PC-9 (cell line): Measurements from ENCODE around the gene SLC38A8. TPM values are rescaled to one million over a fixed set of nuclear protein-coding genes. Genes with fewer than 3 reads are reported as not detected.

ENCODE experiments used
- Bru-seq: library from RNA; stranded (reverse); fragments of 400-500 nt; gene quantifications from one replicate; lab custom pipeline; 2021; lab: Mats Ljungman, UMichigan
- BruChase-seq, 2 experiments: library from RNA; stranded (reverse); fragments of 400-500 nt; gene quantifications; one replicate each; lab custom pipeline; 2021; lab: Mats Ljungman, UMichigan
- BruUV-seq: library from RNA; stranded (reverse); fragments of 400-500 nt; replicated peaks from 2 replicates; lab custom pipeline; 2021; lab: Mats Ljungman, UMichigan
- CTCF ChIA-PET: fragments of 300-600 bp; sonication (Branson Sonifier 250); formaldehyde crosslinking; loops from one replicate; lab custom pipeline; 2022; ENCODE audit warnings: antibody characterized with exemption; lab: Charles Lee
- POLR2A ChIA-PET: fragments of 300-600 bp; sonication (Branson Sonifier 250); formaldehyde crosslinking; loops from one replicate; lab custom pipeline; 2022; ENCODE audit warnings: antibody characterized with exemption; ENCODE audit not compliant: unreplicated experiment; lab: Charles Lee
- DNase-seq, 2 experiments: peaks; one replicate each; pipeline versions ENCODE4 v3.0.0 to v3.0.0-alpha.2; 2015 to 2022; ENCODE audit warnings: mixed read lengths in 1 of 2
- H2AFZ ChIP-seq: fragments of 200-600 bp; sonication (generic); 2 replicates; pipeline ENCODE4 v1.8.1; 2017; ENCODE audit warnings: antibody characterized with exemption
- H3F3A ChIP-seq: fragments of 200-600 bp; sonication (generic); 2 replicates; pipeline ENCODE4 v1.8.1; 2017; ENCODE audit warnings: antibody characterized with exemption, mild to moderate bottlenecking, low read depth; ENCODE audit not compliant: insufficient read depth
- H3K27ac ChIP-seq: fragments of 200-600 bp; sonication (generic); 2 replicates; pipeline ENCODE4 v1.6.1; 2016; ENCODE audit warnings: mixed run types
- H3K27me3 ChIP-seq: fragments of 200-600 bp; sonication (generic); 2 replicates; pipeline ENCODE4 v1.6.1; 2016; ENCODE audit warnings: low read depth, mixed run types; ENCODE audit not compliant: insufficient read depth
- H3K36me3 ChIP-seq: fragments of 200-600 bp; sonication (generic); 2 replicates; pipeline ENCODE4 v1.6.1; 2016; ENCODE audit warnings: low read depth, mixed run types
- H3K4me1 ChIP-seq: fragments of 200-600 bp; sonication (generic); replicated peaks from 2 replicates; pipeline ENCODE4 v1.6.1; 2016; ENCODE audit warnings: mixed run types; ENCODE audit not compliant: insufficient read depth
- H3K4me2 ChIP-seq: fragments of 200-600 bp; sonication (generic); 2 replicates; pipeline ENCODE4 v1.6.1; 2017; ENCODE audit warnings: mixed run types
- H3K4me3 ChIP-seq: fragments of 200-600 bp; sonication (generic); 2 replicates; pipeline ENCODE4 v1.6.1; 2016; ENCODE audit warnings: mixed run types
- H3K79me2 ChIP-seq: fragments of 200-600 bp; sonication (generic); 2 replicates; pipeline ENCODE4 v1.6.1; 2017; ENCODE audit warnings: low read depth, mixed run types
- H3K9me2 ChIP-seq: fragments of 200-600 bp; sonication (generic); 2 replicates; pipeline ENCODE4 v1.8.1; 2017; ENCODE audit warnings: mild to moderate bottlenecking; ENCODE audit not compliant: insufficient read depth
- H3K9me3 ChIP-seq: fragments of 200-600 bp; sonication (generic); 2 replicates; pipeline ENCODE4 v1.8.1; 2016; ENCODE audit warnings: low read depth; ENCODE audit not compliant: insufficient read depth
- H4K20me1 ChIP-seq: fragments of 200-600 bp; sonication (generic); 2 replicates; pipeline ENCODE4 v1.8.1; 2017; ENCODE audit not compliant: insufficient read depth
- CTCF ChIP-seq: fragments of 200-600 bp; sonication (generic); conservative IDR thresholded peaks from 2 replicates; pipeline ENCODE4 v1.6.1; 2017; ENCODE audit warnings: mixed run types, antibody characterized with exemption, mild to moderate bottlenecking, moderate library complexity
- EZH2 ChIP-seq: fragments of 200-600 bp; sonication (generic); IDR thresholded peaks from 2 replicates; pipeline ENCODE4 v1.8.0; 2017; ENCODE audit warnings: antibody characterized with exemption, low read depth
- intact Hi-C: fragments of 100-400 bp; cut with micrococcal nuclease; formaldehyde crosslinking; loops from one replicate; pipeline ENCODE4 v1.10.0; 2022; ENCODE audit not compliant: unreplicated experiment
- long read RNA-seq: library from polyadenylated mRNA; stranded (forward); transcript quantifications from one replicate; pipeline ENCODE4 v2.0.0, GENCODE V29; 2022
- total RNA-seq: library from RNA; stranded (reverse); gene quantifications from 2 replicates; pipeline ENCODE4 v1.2.3, GENCODE V29; 2021

SLC38A8 gene
- total RNA-seq (not detected in 2 replicates), Bru-seq, nascent RNA (percentile 13 among the genes with signal in this experiment), BruChase-seq, experiment 1, labeled RNA remaining after a 2-hour chase (percentile 18 among the genes with signal in this experiment), BruChase-seq, experiment 2, labeled RNA remaining after a 6-hour chase (percentile 5 among the genes with signal in this experiment)
- long read RNA-seq = 0 reads

- no peak for DNase-seq
- Histone ChIP-seq H3K27me3 (peaks cover 37% of the 10 kb centered on the region), H3K79me2 (no peaks in the 10 kb centered on the region), H3K27ac (no peak within 1 kb of the TSS), H2AFZ (no peak within 1 kb of the TSS), H3F3A (no peaks in the 10 kb centered on the region), H4K20me1 (no peaks in the 10 kb centered on the region), H3K4me3 (no peak within 1 kb of the TSS), H3K36me3 (no peaks in the 10 kb centered on the region), H3K9me3 (no peaks in the 10 kb centered on the region), H3K9me2 (no peaks in the 10 kb centered on the region), H3K4me1 (no peaks in the 10 kb centered on the region), H3K4me2 (peak within 1 kb of the TSS; percentile 29)
- ChIA-PET CTCF (interaction anchor here (1.1 kb wide), 1 partner anchor 115 kb away, joined by 3 read pairs; no protein-coding TSS in a partner anchor), POLR2A (no interaction called here)
- BruUV-seq = no TSS peak
- intact Hi-C loops = loop anchor here (5.0 kb wide), 3 partner anchors 70 to 215 kb away; no protein-coding TSS in a partner anchor
- TF ChIP-seq CTCF (no peak), EZH2 (no peak)
Observed at GRCh38 chr16:84042308-84042878, at the start of gene SLC38A8. TSS of gene SLC38A8 (minus strand) at chr16:84042795. CDS start at chr16:84042157, 638 bp downstream.

GRCh38 chr16:84091460-84091859 lies 48.9 kb upstream of the SLC38A8 start:
- Histone ChIP-seq H3K9me3 (no peaks in the 10 kb centered on the region), H3K4me2 (no peak overlapping the region), H3K4me3 (no peak overlapping the region), H2AFZ (no peak overlapping the region), H3K9me2 (no peaks in the 10 kb centered on the region), H3K27ac (no peak overlapping the region), H3K4me1 (no peaks in the 10 kb centered on the region; the same call in 1 of the 2 replicates), H3K27me3 (no peaks in the 10 kb centered on the region), H3F3A (no peaks in the 10 kb centered on the region; the same call in 1 of the 2 replicates), H3K36me3 (peaks cover 23% of the 10 kb centered on the region), H3K79me2 (no peaks in the 10 kb centered on the region), H4K20me1 (no peaks in the 10 kb centered on the region)
- TF ChIP-seq CTCF (no peak), EZH2 (no peak)
- CTCF ChIA-PET = no interaction called here
- intact Hi-C loops = no loop called here
- BruUV-seq = no TSS peak
- DNase-seq = no peak
- POLR2A ChIA-PET = no interaction called here

- intact Hi-C loops = no loop called here
- no peaks in the 10 kb centered on the region; the same call in 1 of the 2 replicates for H3K4me1 ChIP-seq
- POLR2A ChIA-PET = no interaction called here
- no peak overlapping the region for H2AFZ ChIP-seq
- H3K79me2 ChIP-seq = no peaks in the 10 kb centered on the region
- peaks cover 19% of the 10 kb centered on the region for H3K36me3 ChIP-seq
- H3K27me3 ChIP-seq = no peaks in the 10 kb centered on the region
- H4K20me1 ChIP-seq = no peaks in the 10 kb centered on the region
- no peak overlapping the region for H3K4me2 ChIP-seq
- CTCF ChIA-PET = no interaction called here
- H3K27ac ChIP-seq = no peak overlapping the region
- BruUV-seq = no TSS peak
- H3K4me3 ChIP-seq = no peak overlapping the region
- no peaks in the 10 kb centered on the region; the same call in 1 of the 2 replicates for H3F3A ChIP-seq
- H3K9me2 ChIP-seq = no peaks in the 10 kb centered on the region
- no peak for DNase-seq
- H3K9me3 ChIP-seq = no peaks in the 10 kb centered on the region
- TF ChIP-seq EZH2 (no peak), CTCF (no peak)
Observed at GRCh38 chr16:84090211-84090610, 47.6 kb upstream of the SLC38A8 start.
